HEK293 (cell line): ENCODE results near the gene UNC13A.

Experiments used
- PRDM10 ChIP-seq: fragments of 450-650 bp; formaldehyde crosslinking; IDR thresholded peaks from 2 replicates; pipeline ENCODE4 v1.5.1; 2016; ENCODE audit warnings: missing biosample characterization, missing genetic modification characterization
- REST ChIP-seq: fragments of 450-650 bp; formaldehyde crosslinking; IDR thresholded peaks from 2 replicates; pipeline ENCODE4 v1.5.1; 2016; ENCODE audit warnings: missing biosample characterization, missing genetic modification characterization
- SALL2 ChIP-seq: fragments of 450-650 bp; formaldehyde crosslinking; IDR thresholded peaks from 2 replicates; pipeline ENCODE4 v1.5.0; 2017; ENCODE audit warnings: missing biosample characterization, mild to moderate bottlenecking, missing genetic modification characterization, borderline replicate concordance
- ZBTB21 ChIP-seq: fragments of 450-650 bp; formaldehyde crosslinking; IDR thresholded peaks from 2 replicates; pipeline ENCODE4 v1.5.1; 2017; ENCODE audit warnings: missing biosample characterization, missing genetic modification characterization
- ZBTB44 ChIP-seq: fragments of 450-650 bp; IDR thresholded peaks from 2 replicates; pipeline ENCODE4 v1.5.1; 2018; ENCODE audit warnings: missing biosample characterization, mild to moderate bottlenecking, missing genetic modification characterization
- ZBTB6 ChIP-seq: fragments of 450-650 bp; formaldehyde crosslinking; IDR thresholded peaks from 2 replicates; pipeline ENCODE4 v1.5.1; 2017; ENCODE audit warnings: missing biosample characterization, missing genetic modification characterization
- ZNF121 ChIP-seq: fragments of 450-650 bp; formaldehyde crosslinking; IDR thresholded peaks from 2 replicates; pipeline ENCODE4 v1.5.1; 2016; ENCODE audit warnings: missing biosample characterization, missing genetic modification characterization
- ZNF146 ChIP-seq: fragments of 450-650 bp; formaldehyde crosslinking; IDR thresholded peaks from 2 replicates; pipeline ENCODE4 v1.5.1; 2016; ENCODE audit warnings: missing biosample characterization, missing genetic modification characterization
- ZNF175 ChIP-seq: fragments of 450-650 bp; formaldehyde crosslinking; IDR thresholded peaks from 2 replicates; pipeline ENCODE4 v1.5.1; 2016; ENCODE audit warnings: missing biosample characterization, missing genetic modification characterization
- ZNF18 ChIP-seq: fragments of 450-650 bp; formaldehyde crosslinking; IDR thresholded peaks from 2 replicates; pipeline ENCODE4 v1.5.1; 2016; ENCODE audit warnings: missing biosample characterization, missing genetic modification characterization
- ZNF26 ChIP-seq: fragments of 450-650 bp; formaldehyde crosslinking; IDR thresholded peaks from 2 replicates; pipeline ENCODE4 v1.5.1; 2016; ENCODE audit warnings: missing biosample characterization, missing genetic modification characterization
- ZNF280C ChIP-seq: fragments of 450-650 bp; formaldehyde crosslinking; IDR thresholded peaks from 2 replicates; pipeline ENCODE4 v1.5.1; 2016; ENCODE audit warnings: missing biosample characterization, missing genetic modification characterization
- ZNF280D ChIP-seq: fragments of 450-650 bp; formaldehyde crosslinking; IDR thresholded peaks from 2 replicates; pipeline ENCODE4 v1.5.1; 2016; ENCODE audit warnings: missing biosample characterization, missing genetic modification characterization
- ZNF529 ChIP-seq: fragments of 450-650 bp; formaldehyde crosslinking; IDR thresholded peaks from 2 replicates; pipeline ENCODE4 v1.5.1; 2017; ENCODE audit warnings: missing genetic modification characterization, missing biosample characterization; ENCODE audit not compliant: insufficient replicate concordance
- ZNF645 ChIP-seq: fragments of 450-650 bp; formaldehyde crosslinking; IDR thresholded peaks from 2 replicates; pipeline ENCODE4; 2016; ENCODE audit warnings: missing biosample characterization, missing genetic modification characterization
- ZNF701 ChIP-seq: fragments of 450-650 bp; formaldehyde crosslinking; IDR thresholded peaks from 2 replicates; pipeline ENCODE4 v1.5.1; 2016; ENCODE audit warnings: missing biosample characterization, missing genetic modification characterization

The UNC13A gene

GRCh38 chr19:17605761-17606589 is 82.2 kb downstream of the UNC13A start (continued):
- TF ChIP-seq ZBTB44 (tag by site-specific recombination) (peak; percentile 68), ZNF146 (no peak), ZNF701 (tag by site-specific recombination) (no peak), ZNF280C (no peak), ZNF280D (tag by site-specific recombination) (no peak), ZNF175 (tag by site-specific recombination) (no peak), ZNF121 (tag by site-specific recombination) (no peak), PRDM10 (tag by site-specific recombination) (peak; percentile 47; the same call in 1 of the 2 replicates), ZNF529 (no peak), SALL2 (tag by site-specific recombination) (no peak), ZBTB21 (no peak), REST (tag by site-specific recombination) (peak; percentile 21; the same call in 1 of the 2 replicates), ZNF645 (tag by site-specific recombination) (no peak), ZBTB6 (tag by site-specific recombination) (no peak), ZNF26 (no peak), ZNF18 (tag by site-specific recombination) (no peak)
